ENCODE data around the gene PRR15L. TPM values are rescaled to one million over a fixed set of nuclear protein-coding genes. Genes with fewer than 3 reads are reported as not detected.
A peak's percentile ranks its signal among the peaks of the same experiment; 100 is the strongest.

Gene PRR15L
- total and polyA plus RNA-seq, 2 of the 8 experiments (the other 6 are each of a cell fraction or from before 2014, with no cell fraction given), result 0.26 to 1.1 TPM

DNA sequence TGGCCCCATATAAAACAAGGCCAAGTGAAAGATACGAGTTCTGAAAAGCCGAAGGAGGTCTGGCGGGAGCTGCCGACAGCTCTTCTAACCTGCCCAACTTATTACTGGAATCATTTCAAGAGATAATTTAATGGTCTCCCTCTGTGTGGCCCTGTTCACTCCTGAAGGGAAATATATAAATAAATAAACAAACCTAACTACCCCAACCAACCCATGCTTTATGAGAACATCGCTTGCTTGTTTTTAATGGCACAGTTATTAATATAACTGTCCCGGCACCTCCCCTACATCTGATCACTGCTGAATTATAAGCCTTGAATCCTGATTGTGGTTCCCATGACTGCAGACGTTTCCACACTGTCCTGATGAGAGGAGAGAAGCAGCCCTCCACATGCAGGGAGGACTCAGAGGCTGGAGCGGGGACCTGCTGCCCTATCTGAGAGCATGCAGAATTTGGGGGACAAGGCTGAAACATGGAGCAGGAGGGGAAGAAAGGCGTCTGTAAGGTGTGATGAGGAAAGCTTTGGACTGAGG, 35.4 kb upstream of the PRR15L start:
- Histone ChIP-seq H3K79me1 (ENCODE audit: low read depth, low read length) (no peaks in the 10 kb centered on the region), H3K23ac (ENCODE audit: insufficient read length) (no peak overlapping the region), H3K14ac (ENCODE audit: insufficient read length) (no peak overlapping the region), H2AFZ (ENCODE audit: low read length) (no peak overlapping the region), H3K79me2 (ENCODE audit: control insufficient read depth in 1 of 2, insufficient read depth in 2 of 2, low read length in 2 of 2) (no peaks in the 10 kb centered on the region), H3K56ac (replicated peaks; ENCODE audit: insufficient read length, low read depth, low read length) (no peak overlapping the region), H3K4me1 (replicated peaks in 1 of 4; ENCODE audit: control insufficient read depth in 3 of 4, insufficient read depth in 4 of 4, low read length in 3 of 4) (peaks cover 14 to 31% (median 23%) of the 10 kb centered on the region in 4 experiments), H4K8ac (ENCODE audit: extremely low read depth, insufficient read depth, low read length) (no peak overlapping the region), H3K27ac (ENCODE audit: low read depth, low read length) (no peak overlapping the region), H3K4ac (replicated peaks; ENCODE audit: insufficient read length, low read depth, low read length) (no peak overlapping the region), H3K9me3 (ENCODE audit: insufficient read depth in 2 of 2, low read depth in 1 of 2, low read length in 1 of 2) (no peaks in the 10 kb centered on the region), H2BK120ac (replicated peaks; ENCODE audit: low read depth, low read length) (no peak overlapping the region), H3K4me3 (ENCODE audit: extremely low read depth in 1 of 4, insufficient read depth in 2 of 4, low read depth in 3 of 4, low read length in 4 of 4) (no peak overlapping the region), H3K18ac (ENCODE audit: extremely low read depth, low read length) (no peak overlapping the region; the same call in 1 of the 2 replicates), H4K20me1 (replicated peaks in 1 of 2; ENCODE audit: control insufficient read depth in 1 of 2, insufficient read depth in 2 of 2, low read length in 2 of 2) (no peaks in the 10 kb centered on the region), H4K5ac (ENCODE audit: insufficient read length, low read depth, low read length) (no peak overlapping the region), H3K36me3 (ENCODE audit: control insufficient read depth in 2 of 4, insufficient read depth in 4 of 4, low read length in 3 of 4) (no peaks in the 10 kb centered on the region), H3K4me2 (ENCODE audit: insufficient read depth in 1 of 2, low read depth in 2 of 2, low read length in 2 of 2) (no peak overlapping the region), H3K9ac (replicated peaks in 1 of 4; ENCODE audit: extremely low read depth in 1 of 4, low read depth in 3 of 4, low read length in 3 of 4) (no peak overlapping the region), H2BK12ac (ENCODE audit: low read depth, low read length) (no peak overlapping the region), H2BK5ac (ENCODE audit: low read depth, low read length) (no peak overlapping the region), H2BK20ac (ENCODE audit: low read length) (no peak overlapping the region), H2BK15ac (ENCODE audit: low read length) (peak overlapping the region; percentile 65; the same call in 1 of the 2 replicates), H4K91ac (replicated peaks; ENCODE audit: insufficient read length, low read length) (peak overlapping the region; percentile 8), H2AK5ac (ENCODE audit: low read depth, low read length) (no peak overlapping the region), H3K27me3 (replicated peaks in 1 of 4; ENCODE audit: control insufficient read depth in 3 of 4, extremely low read depth in 1 of 4, insufficient read depth in 3 of 4, low read length in 3 of 4) (no peaks in the 10 kb centered on the region), H3K23me2 (ENCODE audit: low read depth, low read length) (no peaks in the 10 kb centered on the region)
- ChIA-PET POLR2A (ENCODE audit: partially characterized antibody) (interaction anchor here (1.6 to 2.6 kb wide), 2 partner anchors 10 to 22 kb away, joined by 4 to 11 read pairs; partner anchors contain the start of gene CDK5RAP3), CTCF (ENCODE audit: partially characterized antibody) (interaction anchor here (1.0 to 16.0 kb wide), 4 partner anchors 15 to 46 kb away, joined by 3 to 288 read pairs (median 16); no protein-coding TSS in a partner anchor)
- DNase-seq (ENCODE audit: low read depth in 1 of 2, low spot score in 2 of 2) (no peak), FAIRE-seq (no peak)
- 80% methylated on average over 9 of the region's 9 CpGs; no CpG with 5 or more reads in 1 of the 2 experiments for WGBS, 2 experiments (ENCODE audit: extremely low coverage in 1 of 2, insufficient coverage in 1 of 2, insufficient read length in 1 of 2, insufficient replicate concordance in 2 of 2, low coverage in 1 of 2, low lambda C conversion rate in 2 of 2, missing lambda C conversion rate in 1 of 2)
- no peak for TF ChIP-seq CBX5 (IDR thresholded peaks at IDR 0.05; ENCODE audit: low read depth, low read length)
- TF ChIP-seq HDAC6 (IDR thresholded peaks at IDR 0.05; ENCODE audit: low read depth, low read length), result no peak
- TF ChIP-seq SIN3A (conservative IDR thresholded peaks at IDR 0.05 in 1 of 2, IDR thresholded peaks at IDR 0.05 in 1 of 2; ENCODE audit: low read depth in 1 of 2, low read length in 2 of 2), result no peak
- TF ChIP-seq SIRT6 (IDR thresholded peaks at IDR 0.05; ENCODE audit: low read length), result no peak
- no peak for TF ChIP-seq JUN (IDR thresholded peaks at IDR 0.05; ENCODE audit: low read depth, low read length)
- TF ChIP-seq BACH1 (IDR thresholded peaks at IDR 0.05; ENCODE audit: low read length), result no peak
- TF ChIP-seq, protein P1, sequence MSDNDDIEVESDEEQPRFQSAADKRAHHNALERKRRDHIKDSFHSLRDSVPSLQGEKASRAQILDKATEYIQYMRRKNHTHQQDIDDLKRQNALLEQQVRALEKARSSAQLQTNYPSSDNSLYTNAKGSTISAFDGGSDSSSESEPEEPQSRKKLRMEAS (IDR thresholded peaks at IDR 0.05), result no peak
- TF ChIP-seq TBP (IDR thresholded peaks at IDR 0.05; ENCODE audit: low read depth, low read length), result no peak
- no peak for TF ChIP-seq SP4 (IDR thresholded peaks at IDR 0.05; ENCODE audit: low read length)
- TF ChIP-seq SUZ12 (IDR thresholded peaks at IDR 0.05; ENCODE audit: low read length), result no peak
- no peak for TF ChIP-seq CTBP2 (IDR thresholded peaks at IDR 0.05; ENCODE audit: borderline replicate concordance, insufficient read depth, insufficient read length, low read length)
- no peak for TF ChIP-seq CEBPB (IDR thresholded peaks at IDR 0.05; ENCODE audit: low read depth, low read length)
- no peak for TF ChIP-seq TCF12 (IDR thresholded peaks at IDR 0.05; ENCODE audit: low read depth, low read length)
- no peak for TF ChIP-seq KDM5A (IDR thresholded peaks at IDR 0.05; ENCODE audit: low read length)

Data from H1 (cell line).